OCI-LY3 (cell line): ENCODE measurements around the gene OTOG.

Experiments
- H2AFZ ChIP-seq: fragments of 200-600, 300-600 bp; shearing (Covaris generic); 2 replicates; pipeline ENCODE4 v1.6.0; 2014; ENCODE audit warnings: antibody characterized with exemption, low read depth, low read length
- H3K27ac ChIP-seq: fragments of 200-600, 300-600 bp; sonication (generic); 2 replicates; pipeline ENCODE4 v1.5.1; 2014; ENCODE audit warnings: mild to moderate bottlenecking, low read length, moderate library complexity, mixed read lengths
- H3K27me3 ChIP-seq: fragments of 200-600, 300-600 bp; sonication (generic); 2 replicates; pipeline ENCODE4 v1.6.1; 2014; ENCODE audit warnings: low read depth, low read length, mixed read lengths
- H3K36me3 ChIP-seq: fragments of 200-600, 300-600 bp; sonication (generic); replicated peaks from 2 replicates; pipeline ENCODE3; 2014; ENCODE audit warnings: low read depth, low read length, mixed read lengths
- H3K4me1 ChIP-seq: fragments of 300-600, 200-600 bp; sonication (generic); 2 replicates; pipeline ENCODE4 v1.6.1; 2014; ENCODE audit warnings: low read length, mixed read lengths
- H3K4me2 ChIP-seq: fragments of 200-600, 300-600 bp; sonication (generic); 2 replicates; pipeline ENCODE4 v1.6.1; 2014; ENCODE audit warnings: low read length, mixed read lengths
- H3K4me3 ChIP-seq: fragments of 300-600, 200-600 bp; sonication (generic); 2 replicates; pipeline ENCODE4 v1.5.1; 2014; ENCODE audit warnings: antibody characterized with exemption, mild to moderate bottlenecking, low read length, moderate library complexity
- H3K79me2 ChIP-seq: fragments of 300-600, 200-600 bp; shearing (Covaris generic); 2 replicates; pipeline ENCODE4 v1.6.1; 2014; ENCODE audit warnings: mild to moderate bottlenecking, low read length, mixed read lengths
- H3K9ac ChIP-seq: fragments of 300-600, 200-600 bp; shearing (Covaris generic); 2 replicates; pipeline ENCODE4 v1.6.0; 2014; ENCODE audit warnings: mild to moderate bottlenecking, low read length, moderate library complexity
- H3K9me3 ChIP-seq: fragments of 200-600, 300-600 bp; shearing (Covaris generic); 2 replicates; pipeline ENCODE4 v1.6.1; 2014; ENCODE audit warnings: low read length, mixed read lengths; ENCODE audit not compliant: insufficient read depth
- H4K20me1 ChIP-seq: fragments of 200-600, 300-600 bp; sonication (generic); 2 replicates; pipeline ENCODE4 v1.6.1; 2016; ENCODE audit warnings: low read length, mixed read lengths; ENCODE audit not compliant: insufficient read depth
- CTCF ChIP-seq: fragments of 200-600, 300-600 bp; sonication (generic); IDR thresholded peaks from 2 replicates; pipeline ENCODE4 v1.5.1; 2014; ENCODE audit warnings: antibody characterized with exemption, low read length, low read depth
- EZH2phosphoT487 ChIP-seq: fragments of 200-600 bp; shearing (Covaris generic); IDR thresholded peaks from 2 replicates; pipeline ENCODE4 v1.6.1; 2018; ENCODE audit warnings: antibody characterized with exemption, mixed run types, low read depth

The OTOG gene

GRCh38 chr11:17651061-17651460 lies 104.0 kb downstream of the OTOG start:
- H3K27ac ChIP-seq, result no peak overlapping the region
- peaks cover 38% of the 10 kb centered on the region for H3K27me3 ChIP-seq
- H3K79me2 ChIP-seq, result no peaks in the 10 kb centered on the region
- H3K9me3 ChIP-seq, result peaks cover 5% of the 10 kb centered on the region; the same call in 1 of the 2 replicates
- no peak overlapping the region for H3K4me3 ChIP-seq
- H4K20me1 ChIP-seq, result no peaks in the 10 kb centered on the region
- no peak overlapping the region for H2AFZ ChIP-seq
- no peaks in the 10 kb centered on the region for H3K4me1 ChIP-seq
- H3K36me3 ChIP-seq, result no peaks in the 10 kb centered on the region
- no peak overlapping the region for H3K9ac ChIP-seq
- H3K4me2 ChIP-seq, result no peak overlapping the region
- TF ChIP-seq CTCF, result no peak
- no peak for TF ChIP-seq EZH2phosphoT487

GRCh38 chr11:17651681-17652080 lies 104.6 kb downstream of the OTOG start:
- no peaks in the 10 kb centered on the region for H3K79me2 ChIP-seq
- H3K27me3 ChIP-seq, result peaks cover 38% of the 10 kb centered on the region
- H2AFZ ChIP-seq, result no peak overlapping the region
- TF ChIP-seq EZH2phosphoT487 (no peak), CTCF (no peak)
- H3K9ac ChIP-seq, result no peak overlapping the region
- no peaks in the 10 kb centered on the region for H3K4me1 ChIP-seq
- no peak overlapping the region for H3K27ac ChIP-seq
- peaks cover 5% of the 10 kb centered on the region; the same call in 1 of the 2 replicates for H3K9me3 ChIP-seq
- H3K36me3 ChIP-seq, result no peaks in the 10 kb centered on the region
- H3K4me3 ChIP-seq, result no peak overlapping the region
- H3K4me2 ChIP-seq, result no peak overlapping the region
- H4K20me1 ChIP-seq, result no peaks in the 10 kb centered on the region

GRCh38 chr11:17652556-17652955 lies 105.5 kb downstream of the OTOG start:
- peaks cover 38% of the 10 kb centered on the region for H3K27me3 ChIP-seq
- no peak overlapping the region for H3K4me3 ChIP-seq
- H3K27ac ChIP-seq, result no peak overlapping the region
- H3K36me3 ChIP-seq, result no peaks in the 10 kb centered on the region
- H4K20me1 ChIP-seq, result no peaks in the 10 kb centered on the region
- H3K79me2 ChIP-seq, result no peaks in the 10 kb centered on the region
- H3K4me1 ChIP-seq, result no peaks in the 10 kb centered on the region
- H3K9me3 ChIP-seq, result peaks cover 5% of the 10 kb centered on the region; the same call in 1 of the 2 replicates
- H2AFZ ChIP-seq, result no peak overlapping the region
- TF ChIP-seq EZH2phosphoT487 (no peak), CTCF (no peak)
- H3K9ac ChIP-seq, result no peak overlapping the region
- H3K4me2 ChIP-seq, result no peak overlapping the region

- no peaks in the 10 kb centered on the region for H3K36me3 ChIP-seq
- H3K79me2 ChIP-seq, result no peaks in the 10 kb centered on the region
- H3K4me1 ChIP-seq, result no peaks in the 10 kb centered on the region
- no peak for TF ChIP-seq EZH2phosphoT487
- no peak for TF ChIP-seq CTCF
- no peaks in the 10 kb centered on the region for H4K20me1 ChIP-seq
- peaks cover 5% of the 10 kb centered on the region; the same call in 1 of the 2 replicates for H3K9me3 ChIP-seq
- no peak overlapping the region for H2AFZ ChIP-seq
- H3K9ac ChIP-seq, result no peak overlapping the region
- no peak overlapping the region for H3K4me2 ChIP-seq
- no peak overlapping the region for H3K27ac ChIP-seq
- no peak overlapping the region for H3K4me3 ChIP-seq
- H3K27me3 ChIP-seq, result peaks cover 36% of the 10 kb centered on the region
Measured at GRCh38 chr11:17653611-17654010, 106.6 kb downstream of the OTOG start.
